HEK293T (cell line): ENCODE results near the gene ASIC3.
A peak's percentile ranks its signal among the peaks of the same experiment; 100 is the strongest.

Experiments used
- CTCF ChIA-PET: fragments of 350-600 bp; formaldehyde crosslinking; extraction: SDS; loops from one replicate; lab custom pipeline; 2021; ENCODE audit warnings: antibody characterized with exemption, inconsistent platforms; lab: Yijun Ruan, JAX
- POLR2A ChIA-PET: fragments of 350-600 bp; formaldehyde crosslinking; extraction: SDS; loops from one replicate; lab custom pipeline; 2020; ENCODE audit warnings: antibody characterized with exemption, inconsistent platforms; lab: Yijun Ruan, JAX
- DNase-seq: peaks from one replicate; pipeline ENCODE4 v3.0.0; 2012; ENCODE audit warnings: mixed read lengths; ENCODE audit errors: extremely low spot score
- ARNT ChIP-seq: fragments of 450-650 bp; IDR thresholded peaks from 2 replicates; pipeline ENCODE4 v1.6.1; 2017; ENCODE audit warnings: mild to moderate bottlenecking
- BHLHE40 ChIP-seq: fragments of 450-650 bp; IDR thresholded peaks from 2 replicates; pipeline ENCODE4 v1.6.1; 2016; ENCODE audit warnings: mild to moderate bottlenecking, moderate library complexity, borderline replicate concordance
- CTBP1 ChIP-seq: fragments of 450-650 bp; IDR thresholded peaks from 2 replicates; pipeline ENCODE4 v1.6.1; 2016; ENCODE audit warnings: borderline replicate concordance
- ELF4 ChIP-seq: fragments of 450-650 bp; IDR thresholded peaks from 2 replicates; pipeline ENCODE4 v1.6.1; 2017; ENCODE audit warnings: antibody characterized with exemption
- FOXA1 ChIP-seq: fragments of 450-650 bp; IDR thresholded peaks from 2 replicates; pipeline ENCODE4 v1.6.1; 2016; ENCODE audit warnings: mild to moderate bottlenecking
- FOXK2 ChIP-seq: fragments of 450-650 bp; IDR thresholded peaks from 2 replicates; pipeline ENCODE4 v1.6.1; 2016; ENCODE audit warnings: mild to moderate bottlenecking
- FOXM1 ChIP-seq: fragments of 450-650 bp; IDR thresholded peaks from 2 replicates; pipeline ENCODE4 v1.6.1; 2017; ENCODE audit warnings: mild to moderate bottlenecking, borderline replicate concordance
- HDGF ChIP-seq: fragments of 450-650 bp; IDR thresholded peaks from 2 replicates; pipeline ENCODE4 v1.6.1; 2017; ENCODE audit warnings: antibody characterized with exemption, borderline replicate concordance
- L3MBTL2 ChIP-seq: fragments of 450-650 bp; conservative IDR thresholded peaks from 2 replicates; pipeline ENCODE4 v1.6.1; 2016; ENCODE audit warnings: mild to moderate bottlenecking
- LEF1 ChIP-seq: fragments of 450-650 bp; IDR thresholded peaks from 2 replicates; pipeline ENCODE4 v1.6.1; 2017; ENCODE audit warnings: mild to moderate bottlenecking, borderline replicate concordance
- NFRKB ChIP-seq: fragments of 450-650 bp; IDR thresholded peaks from 2 replicates; pipeline ENCODE4 v1.6.1; 2016; ENCODE audit warnings: mild to moderate bottlenecking, moderate library complexity
- SP1 ChIP-seq: fragments of 450-650 bp; IDR thresholded peaks from 2 replicates; pipeline ENCODE4 v1.6.1; 2017
- SUZ12 ChIP-seq: fragments of 450-650 bp; IDR thresholded peaks from 2 replicates; pipeline ENCODE4 v1.6.1; 2016; ENCODE audit warnings: mild to moderate bottlenecking
- TARDBP ChIP-seq: fragments of 450-650 bp; IDR thresholded peaks from 2 replicates; pipeline ENCODE4 v1.6.1; 2016
- ZNF384 ChIP-seq: fragments of 450-650 bp; IDR thresholded peaks from 2 replicates; pipeline ENCODE4 v1.6.1; 2016
- TF ChIP-seq, protein P1 (sequence below): fragments of 450-650 bp; IDR thresholded peaks from 2 replicates; pipeline ENCODE4 v1.6.1; 2016

Gene ASIC3

DNA sequence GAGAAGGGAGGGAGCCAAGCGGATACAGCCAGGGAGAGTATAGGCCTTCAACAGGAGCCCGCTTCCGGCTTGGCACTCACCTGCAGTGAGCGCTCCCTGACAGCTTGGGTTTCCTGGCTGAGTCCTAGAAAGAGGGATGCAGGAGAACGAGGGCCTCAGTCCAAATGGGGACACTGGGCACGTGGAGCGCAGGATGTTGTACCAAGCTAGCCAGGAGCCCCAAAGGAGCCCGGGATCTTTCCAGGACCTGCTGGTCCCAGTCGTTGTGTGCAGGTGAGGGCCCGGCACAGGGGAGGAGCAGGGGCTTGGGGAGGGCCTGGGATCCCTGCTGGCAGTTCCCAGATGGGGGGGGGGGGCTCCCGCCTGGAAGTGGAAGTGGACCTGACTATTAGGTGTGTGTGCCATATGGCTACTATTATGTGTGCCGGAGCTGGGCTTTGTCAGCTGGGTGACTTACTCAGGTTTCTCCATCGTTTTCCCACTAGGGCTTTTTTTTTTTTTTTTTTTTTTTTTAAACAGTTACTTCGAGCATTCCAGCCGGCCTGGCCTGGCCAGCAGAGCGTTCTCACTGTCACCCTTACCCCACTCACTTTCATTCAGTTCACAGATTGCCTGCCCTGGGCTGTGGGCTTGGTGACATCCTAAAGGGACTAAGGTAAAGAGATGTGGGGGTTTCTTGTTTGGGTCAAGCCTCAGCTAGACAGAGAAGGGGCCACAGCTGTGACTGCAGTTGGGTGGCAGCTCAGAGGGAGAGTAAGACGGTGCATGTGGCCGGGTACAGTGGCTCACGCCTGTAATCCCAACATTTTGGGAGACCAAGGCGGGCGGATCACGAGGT, 41.8 kb downstream of the ASIC3 start:
- CTCF ChIA-PET, result interaction anchor here (0.6 to 1.6 kb wide), 2 partner anchors 16 to 21 kb away, joined by 3 to 4 read pairs; no protein-coding TSS in a partner anchor

DNA sequence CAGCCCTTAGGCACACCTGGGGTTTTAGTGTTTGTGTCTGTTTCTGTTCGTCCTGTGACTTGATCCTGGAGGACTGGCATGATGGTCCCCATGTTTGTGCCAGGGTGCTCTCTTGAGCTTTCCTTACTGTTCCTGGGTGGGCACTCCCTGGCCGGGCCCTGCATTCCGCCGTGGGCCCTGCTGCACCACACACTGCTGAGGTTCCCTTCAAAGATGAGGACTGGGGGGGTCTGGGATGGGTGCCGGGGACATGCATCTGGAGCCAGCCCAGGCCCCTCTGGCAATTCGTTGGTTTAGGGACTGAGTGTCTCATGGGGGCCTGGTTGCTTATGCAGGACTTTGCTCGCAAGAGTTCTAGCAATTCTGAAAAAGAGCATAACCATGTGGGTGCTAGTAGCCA, 42.7 kb downstream of the ASIC3 start:
- ChIA-PET CTCF (interaction anchor here (0.6 to 1.6 kb wide), 2 partner anchors 20 to 1319 kb away, joined by 3 to 4 read pairs; no protein-coding TSS in a partner anchor), POLR2A (no interaction called here)
- no peak for TF ChIP-seq L3MBTL2
- no peak for TF ChIP-seq SP1
- TF ChIP-seq TARDBP, result no peak
- DNase-seq, result no peak

More for the DNA sequence above, 41.8 kb downstream of the ASIC3 start:
- POLR2A ChIA-PET, result interaction anchor here (0.7 to 1.4 kb wide), 2 partner anchors 9 to 20 kb away, joined by 3 read pairs; partner anchors contain the start of gene FASTK
- TF ChIP-seq ARNT (no peak), FOXA1 (no peak), TARDBP (no peak), LEF1 (no peak), CTBP1 (no peak), ELF4 (no peak), SUZ12 (no peak), L3MBTL2 (no peak), SP1 (no peak), NFRKB (no peak), ZNF384 (no peak), BHLHE40 (no peak), FOXM1 (no peak), FOXK2 (no peak), HDGF (no peak)
- TF ChIP-seq, protein P1, sequence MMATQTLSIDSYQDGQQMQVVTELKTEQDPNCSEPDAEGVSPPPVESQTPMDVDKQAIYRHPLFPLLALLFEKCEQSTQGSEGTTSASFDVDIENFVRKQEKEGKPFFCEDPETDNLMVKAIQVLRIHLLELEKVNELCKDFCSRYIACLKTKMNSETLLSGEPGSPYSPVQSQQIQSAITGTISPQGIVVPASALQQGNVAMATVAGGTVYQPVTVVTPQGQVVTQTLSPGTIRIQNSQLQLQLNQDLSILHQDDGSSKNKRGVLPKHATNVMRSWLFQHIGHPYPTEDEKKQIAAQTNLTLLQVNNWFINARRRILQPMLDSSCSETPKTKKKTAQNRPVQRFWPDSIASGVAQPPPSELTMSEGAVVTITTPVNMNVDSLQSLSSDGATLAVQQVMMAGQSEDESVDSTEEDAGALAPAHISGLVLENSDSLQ, result no peak
- no peak for DNase-seq

- ChIA-PET POLR2A (interaction anchor here (0.8 kb wide), 1 partner anchor 31 kb away, joined by 3 read pairs; no protein-coding TSS in a partner anchor), CTCF (interaction anchor here (0.6 kb wide), 1 partner anchor 1319 kb away, joined by 3 read pairs; no protein-coding TSS in a partner anchor)
- TF ChIP-seq ARNT (no peak), CTBP1 (no peak), TARDBP (no peak), HDGF (no peak), SP1 (no peak), SUZ12 (no peak), BHLHE40 (no peak)
- TF ChIP-seq, protein P1, result no peak
- DNase-seq, result peak; percentile 62
Measured at GRCh38 chr7:151091431-151091830, 43.1 kb downstream of the ASIC3 start.

DNA sequence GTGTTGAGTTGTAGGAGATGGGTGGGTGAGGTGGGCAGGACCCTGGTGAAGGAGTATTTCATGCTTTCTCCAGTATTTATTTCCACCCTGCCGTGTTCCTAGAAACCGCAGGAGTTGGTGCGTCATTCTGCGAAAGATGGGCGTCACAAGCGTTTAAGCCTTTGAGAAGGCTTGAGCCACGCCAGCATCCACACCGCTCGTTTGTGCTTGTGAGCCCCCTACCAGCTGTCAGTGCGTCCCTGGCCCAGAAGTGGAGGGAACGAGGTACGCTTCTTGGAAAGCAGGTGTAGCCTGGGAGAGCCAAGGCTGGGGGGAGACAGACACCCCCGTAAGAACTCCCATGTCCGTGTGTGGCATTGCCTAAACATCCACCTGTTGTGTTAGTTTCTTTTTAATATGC, 43.7 kb downstream of the ASIC3 start:
- ChIA-PET CTCF (no interaction called here), POLR2A (interaction anchor here (0.8 kb wide), 1 partner anchor 32 kb away, joined by 3 read pairs; no protein-coding TSS in a partner anchor)
- DNase-seq, result no peak
- TF ChIP-seq FOXA1 (no peak), ARNT (no peak), NFRKB (no peak), BHLHE40 (no peak), SP1 (no peak), LEF1 (no peak), ELF4 (no peak), TARDBP (no peak), ZNF384 (no peak), SUZ12 (no peak), HDGF (no peak), FOXM1 (no peak), CTBP1 (no peak), L3MBTL2 (no peak), FOXK2 (no peak)
- TF ChIP-seq, protein P1, result no peak

DNA sequence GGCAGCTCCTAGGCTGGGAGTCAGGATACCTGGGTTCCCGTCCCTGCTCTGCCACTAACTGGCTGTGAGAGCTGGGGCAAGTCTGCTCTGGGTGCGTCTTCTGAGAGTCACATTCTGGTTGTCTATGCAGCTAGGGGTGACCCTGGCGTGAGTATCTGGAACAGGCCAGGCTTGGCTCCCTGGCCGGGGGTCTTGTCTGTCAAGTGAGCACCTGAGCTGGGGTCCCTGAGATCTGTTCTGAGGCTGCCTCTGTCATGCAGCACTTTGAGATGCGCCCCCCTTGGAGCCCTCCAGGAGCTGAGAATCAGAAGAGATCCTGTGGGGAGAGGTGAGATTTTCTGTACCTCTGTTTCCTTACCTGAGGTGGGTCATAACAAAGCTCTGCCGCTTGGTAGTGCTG, 45.4 kb downstream of the ASIC3 start:
- POLR2A ChIA-PET, result interaction anchor here (1.2 kb wide), 1 partner anchor 9 kb away, joined by 5 read pairs; no protein-coding TSS in a partner anchor
- TF ChIP-seq, protein P1, result no peak
- no peak for TF ChIP-seq TARDBP
- no peak for TF ChIP-seq ARNT
- TF ChIP-seq ZNF384, result no peak
- TF ChIP-seq FOXK2, result no peak
- TF ChIP-seq LEF1, result no peak
- TF ChIP-seq CTBP1, result no peak
- no peak for TF ChIP-seq ELF4
- no peak for TF ChIP-seq SP1
- no peak for TF ChIP-seq HDGF
- no peak for TF ChIP-seq FOXA1
- no peak for TF ChIP-seq L3MBTL2
- TF ChIP-seq NFRKB, result no peak
- TF ChIP-seq SUZ12, result no peak
- no peak for TF ChIP-seq FOXM1
- TF ChIP-seq BHLHE40, result no peak
- CTCF ChIA-PET, result no interaction called here

More for the DNA sequence above, 45.4 kb downstream of the ASIC3 start:
- DNase-seq, result no peak
